Astrocyte (in vitro differentiated cells and primary cell): ENCODE measurements around the gene PALLD. TPM values are rescaled to one million over a fixed set of nuclear protein-coding genes. Genes with fewer than 3 reads are reported as not detected.
A peak's percentile ranks its signal among the peaks of the same experiment; 100 is the strongest.

ENCODE experiments used
- DNase-seq: peaks from one replicate; pipeline ENCODE4 v3.0.0-alpha.2; 2010; ENCODE audit warnings: low read depth
- FAIRE-seq: peaks from 2 replicates; lab custom pipeline; 2011; peaks lifted over from hg19 to GRCh38; lab: Jason Lieb, UNC
- H2AFZ ChIP-seq: 2 replicates; pipeline ENCODE4 v1.6.0; 2012; ENCODE audit warnings: low read depth, low read length, inconsistent platforms
- H3K27ac ChIP-seq: 2 replicates; pipeline ENCODE4 v1.5.1; 2011; ENCODE audit warnings: low read depth, low read length, inconsistent platforms
- H3K27me3 ChIP-seq: 2 replicates; pipeline ENCODE4 v1.6.0; 2011; ENCODE audit warnings: low read length, inconsistent platforms; ENCODE audit not compliant: insufficient read depth
- H3K36me3 ChIP-seq: 2 replicates; pipeline ENCODE4 v1.5.1; 2011; ENCODE audit warnings: low read length, inconsistent platforms; ENCODE audit not compliant: insufficient read depth
- H3K4me1 ChIP-seq: 2 replicates; pipeline ENCODE4 v1.5.1; 2011; ENCODE audit warnings: low read length, inconsistent platforms; ENCODE audit not compliant: insufficient read depth
- H3K4me2 ChIP-seq: 2 replicates; pipeline ENCODE4 v1.6.0; 2012; ENCODE audit warnings: low read length, inconsistent platforms
- H3K4me3 ChIP-seq: 2 replicates; pipeline ENCODE4 v1.5.1; 2011; ENCODE audit warnings: low read depth, mild to moderate bottlenecking, low read length, inconsistent platforms; ENCODE audit not compliant: insufficient read depth
- H3K79me2 ChIP-seq: 2 replicates; pipeline ENCODE4 v1.6.0; 2012; ENCODE audit warnings: mild to moderate bottlenecking, low read length, inconsistent platforms; ENCODE audit not compliant: insufficient read depth
- H3K9ac ChIP-seq: 2 replicates; pipeline ENCODE4 v1.6.0; 2012; ENCODE audit warnings: mild to moderate bottlenecking, low read length, inconsistent platforms
- H3K9me3 ChIP-seq: 2 replicates; pipeline ENCODE4 v1.5.1; 2012; ENCODE audit warnings: low read depth, mild to moderate bottlenecking, low read length, inconsistent platforms; ENCODE audit not compliant: insufficient read depth
- H4K20me1 ChIP-seq: 2 replicates; pipeline ENCODE4 v1.6.0; 2012; ENCODE audit warnings: low read length, inconsistent platforms; ENCODE audit not compliant: insufficient read depth
- H3K27ac Mint-ChIP-seq: one replicate; pipeline ENCODE4 v1.8.0; 2021; ENCODE audit warnings: mild to moderate bottlenecking, mixed read lengths; ENCODE audit not compliant: unreplicated experiment
- H3K27me3 Mint-ChIP-seq: one replicate; pipeline ENCODE4 v1.8.0; 2021; ENCODE audit warnings: low read depth, mixed read lengths; ENCODE audit not compliant: unreplicated experiment
- H3K36me3 Mint-ChIP-seq: one replicate; pipeline ENCODE4 v1.8.0; 2021; ENCODE audit warnings: low read depth, mixed read lengths; ENCODE audit not compliant: unreplicated experiment
- H3K4me1 Mint-ChIP-seq: one replicate; pipeline ENCODE4 v1.8.0; 2021; ENCODE audit warnings: low read depth, mixed read lengths; ENCODE audit not compliant: unreplicated experiment
- H3K4me3 Mint-ChIP-seq: one replicate; pipeline ENCODE4 v1.8.0; 2021; ENCODE audit warnings: mild to moderate bottlenecking, moderate library complexity, mixed read lengths; ENCODE audit not compliant: unreplicated experiment
- H3K9me3 Mint-ChIP-seq: one replicate; pipeline ENCODE4 v1.8.0; 2021; ENCODE audit warnings: mild to moderate bottlenecking, mixed read lengths; ENCODE audit not compliant: unreplicated experiment
- EZH2 ChIP-seq: IDR thresholded peaks from 2 replicates; pipeline ENCODE4 v1.6.1; 2012; ENCODE audit warnings: mild to moderate bottlenecking, low read length, inconsistent platforms; ENCODE audit not compliant: insufficient read depth
- total RNA-seq: library from RNA; stranded (reverse); gene quantifications from 2 replicates; pipeline ENCODE4 v1.2.1, GENCODE V29; 2021
- TF ChIP-seq, protein P1 (sequence below): IDR thresholded peaks from 2 replicates; pipeline ENCODE4 v1.5.1; 2011; ENCODE audit warnings: low read depth, mild to moderate bottlenecking, inconsistent platforms, low read length, moderate library complexity; ENCODE audit not compliant: insufficient read depth

Gene PALLD
- total RNA-seq, 1 donor from 2014 or later, result 498 TPM

DNA sequence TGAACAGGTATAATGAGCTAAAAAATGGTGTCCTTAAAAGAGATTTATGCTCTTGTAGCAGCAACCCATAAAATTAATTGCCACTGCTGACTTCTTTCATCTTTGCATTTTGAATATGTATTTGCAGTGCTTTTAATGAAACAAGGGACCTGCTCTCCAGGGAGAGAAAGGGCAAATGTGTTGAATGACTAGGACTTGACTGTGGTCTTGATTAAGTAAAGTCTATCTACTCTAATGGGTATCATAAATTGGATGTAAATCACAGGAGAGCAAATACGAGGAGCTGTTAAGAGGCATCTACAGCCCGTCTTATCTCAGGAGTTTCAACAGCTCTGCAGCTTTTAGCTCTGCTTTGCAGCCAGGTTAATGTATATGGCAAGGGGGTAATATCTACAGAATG lies 216.4 kb downstream of the PALLD start:
- H3K4me3 ChIP-seq, result no peak overlapping the region
- no peak overlapping the region for H2AFZ ChIP-seq
- Mint-ChIP-seq H3K4me3 (no peak overlapping the region), H3K27me3 (no peaks in the 10 kb centered on the region), H3K36me3 (peaks cover 55% of the 10 kb centered on the region), H3K27ac (no peak overlapping the region), H3K9me3 (no peaks in the 10 kb centered on the region), H3K4me1 (peaks cover 53% of the 10 kb centered on the region)
- FAIRE-seq (no peak), DNase-seq (no peak)
- H4K20me1 ChIP-seq, result no peaks in the 10 kb centered on the region
- no peak overlapping the region for H3K9ac ChIP-seq
- no peak overlapping the region for H3K27ac ChIP-seq
- H3K27me3 ChIP-seq, result no peaks in the 10 kb centered on the region
- H3K36me3 ChIP-seq, result peaks cover 6% of the 10 kb centered on the region
- peaks cover 7% of the 10 kb centered on the region for H3K79me2 ChIP-seq
- TF ChIP-seq, protein P1, sequence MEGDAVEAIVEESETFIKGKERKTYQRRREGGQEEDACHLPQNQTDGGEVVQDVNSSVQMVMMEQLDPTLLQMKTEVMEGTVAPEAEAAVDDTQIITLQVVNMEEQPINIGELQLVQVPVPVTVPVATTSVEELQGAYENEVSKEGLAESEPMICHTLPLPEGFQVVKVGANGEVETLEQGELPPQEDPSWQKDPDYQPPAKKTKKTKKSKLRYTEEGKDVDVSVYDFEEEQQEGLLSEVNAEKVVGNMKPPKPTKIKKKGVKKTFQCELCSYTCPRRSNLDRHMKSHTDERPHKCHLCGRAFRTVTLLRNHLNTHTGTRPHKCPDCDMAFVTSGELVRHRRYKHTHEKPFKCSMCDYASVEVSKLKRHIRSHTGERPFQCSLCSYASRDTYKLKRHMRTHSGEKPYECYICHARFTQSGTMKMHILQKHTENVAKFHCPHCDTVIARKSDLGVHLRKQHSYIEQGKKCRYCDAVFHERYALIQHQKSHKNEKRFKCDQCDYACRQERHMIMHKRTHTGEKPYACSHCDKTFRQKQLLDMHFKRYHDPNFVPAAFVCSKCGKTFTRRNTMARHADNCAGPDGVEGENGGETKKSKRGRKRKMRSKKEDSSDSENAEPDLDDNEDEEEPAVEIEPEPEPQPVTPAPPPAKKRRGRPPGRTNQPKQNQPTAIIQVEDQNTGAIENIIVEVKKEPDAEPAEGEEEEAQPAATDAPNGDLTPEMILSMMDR, result no peak
- TF ChIP-seq EZH2, result no peak
- H3K4me1 ChIP-seq, result peaks cover 18% of the 10 kb centered on the region
- no peak overlapping the region for H3K4me2 ChIP-seq
- H3K9me3 ChIP-seq, result no peaks in the 10 kb centered on the region

DNA sequence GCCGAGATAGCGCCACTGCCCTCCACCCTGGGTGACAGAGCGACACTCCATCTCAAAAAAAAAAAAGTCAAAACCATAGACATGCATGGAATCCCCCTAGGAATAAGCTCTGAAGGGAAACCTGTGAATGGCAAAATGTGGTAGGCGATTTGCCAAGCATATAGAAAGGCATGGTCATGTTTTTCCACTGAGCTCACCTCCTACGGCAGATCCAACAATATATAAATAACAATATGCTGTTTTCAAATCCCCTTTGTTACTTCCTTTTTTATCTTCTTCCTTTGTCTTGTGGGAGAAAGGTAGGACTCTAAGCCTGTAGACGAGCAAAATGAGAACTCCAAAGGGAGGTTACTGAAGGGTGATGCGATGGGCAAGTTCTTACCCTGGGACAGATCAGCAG lies 219.0 kb downstream of the PALLD start:
- Histone ChIP-seq H3K79me2 (peaks cover 10% of the 10 kb centered on the region), H3K9me3 (no peaks in the 10 kb centered on the region), H3K4me2 (no peak overlapping the region), H2AFZ (no peak overlapping the region), H3K27me3 (no peaks in the 10 kb centered on the region), H3K4me1 (peaks cover 16% of the 10 kb centered on the region), H3K27ac (no peak overlapping the region), H3K9ac (no peak overlapping the region), H3K4me3 (no peak overlapping the region), H3K36me3 (peaks cover 6% of the 10 kb centered on the region), H4K20me1 (no peaks in the 10 kb centered on the region)
- H3K27me3 Mint-ChIP-seq, result no peaks in the 10 kb centered on the region
- FAIRE-seq (no peak), DNase-seq (no peak)
- TF ChIP-seq, protein P1, result no peak
- TF ChIP-seq EZH2, result no peak
- H3K27ac Mint-ChIP-seq, result peak overlapping the region; percentile 5
- H3K9me3 Mint-ChIP-seq, result no peaks in the 10 kb centered on the region
- H3K4me1 Mint-ChIP-seq, result peaks cover 43% of the 10 kb centered on the region
- H3K36me3 Mint-ChIP-seq, result peaks cover 48% of the 10 kb centered on the region
- no peak overlapping the region for H3K4me3 Mint-ChIP-seq

DNA sequence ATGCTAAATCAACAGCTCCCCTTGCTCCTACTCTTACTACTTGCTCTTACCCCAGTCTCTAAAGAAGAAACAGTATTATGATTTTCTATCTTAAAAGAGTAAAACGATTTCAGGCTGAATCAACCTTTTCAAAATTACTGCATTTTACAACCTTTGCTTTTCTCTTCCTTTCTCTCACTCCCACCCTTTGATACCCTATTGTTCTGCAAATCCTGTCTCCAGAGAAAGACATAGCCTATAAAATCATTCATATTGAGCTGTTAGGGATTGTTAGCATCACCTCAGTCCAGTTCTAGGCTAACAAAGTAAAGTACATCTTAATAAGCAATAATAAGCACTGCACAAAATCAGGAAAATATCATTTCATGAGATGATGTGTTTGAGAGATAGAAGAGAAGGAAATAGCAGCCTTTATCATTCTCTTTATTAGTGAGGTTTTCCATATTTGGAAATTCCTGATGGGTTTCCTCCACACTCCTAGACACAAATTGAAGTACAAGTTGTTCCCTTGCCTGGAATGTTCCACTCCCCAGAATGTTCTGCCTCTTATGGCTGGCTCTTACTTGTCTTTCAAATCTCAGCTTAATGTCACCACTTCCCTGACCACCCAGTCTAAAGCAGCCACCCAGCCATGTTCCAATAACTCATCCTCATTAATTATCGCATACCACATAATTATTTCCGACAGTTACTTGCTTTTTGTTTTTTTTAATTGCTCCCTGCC lies 219.7 kb downstream of the PALLD start:
- H3K79me2 ChIP-seq, result peaks cover 7% of the 10 kb centered on the region
- Mint-ChIP-seq H3K27ac (peak overlapping the region; percentile 73), H3K4me3 (no peak overlapping the region), H3K36me3 (peaks cover 44% of the 10 kb centered on the region), H3K27me3 (no peaks in the 10 kb centered on the region), H3K9me3 (no peaks in the 10 kb centered on the region), H3K4me1 (peaks cover 36% of the 10 kb centered on the region)
- H3K4me1 ChIP-seq, result peaks cover 10% of the 10 kb centered on the region
- no peaks in the 10 kb centered on the region for H3K27me3 ChIP-seq
- H3K9ac ChIP-seq, result no peak overlapping the region
- H3K9me3 ChIP-seq, result no peaks in the 10 kb centered on the region
- peaks cover 4% of the 10 kb centered on the region for H3K36me3 ChIP-seq
- no peak for TF ChIP-seq EZH2
- TF ChIP-seq, protein P1, result no peak
- no peak for DNase-seq
- no peak overlapping the region for H3K4me3 ChIP-seq
- peak; percentile 9 for FAIRE-seq
- H4K20me1 ChIP-seq, result no peaks in the 10 kb centered on the region
- H3K4me2 ChIP-seq, result no peak overlapping the region
- H3K27ac ChIP-seq, result no peak overlapping the region
- H2AFZ ChIP-seq, result no peak overlapping the region
